HepG2 (cell line): Measurements from ENCODE around the gene KRABD2.

Experiments
- ATAC-seq: fragments of 200-7000 bp; cut with Tn5 transposase; 3 replicates; pipeline ENCODE4 v1.9.1; 2020; ENCODE audit warnings: mild to moderate bottlenecking, moderate library complexity
- BruUV-seq: library from RNA; stranded (reverse); fragments of 400-500 nt; replicated peaks from 2 replicates; lab custom pipeline; 2021; lab: Mats Ljungman, UMichigan
- CTCF ChIA-PET: fragments of 300-600 bp; formaldehyde crosslinking; extraction: SDS; loops from one replicate; lab custom pipeline; 2021; ENCODE audit warnings: low total read pairs, inconsistent platforms, low intra/inter-chr PET ratio; lab: Yijun Ruan, JAX
- POLR2A ChIA-PET: fragments of 350-600 bp; sonication (Branson Sonifier 250); formaldehyde crosslinking; loops from one replicate; lab custom pipeline; 2020; ENCODE audit warnings: antibody characterized with exemption, inconsistent platforms; lab: Yijun Ruan, JAX
- DNase-seq: peaks from one replicate; pipeline ENCODE4 v3.0.0-alpha.2; 2015; ENCODE audit warnings: low spot score
- FAIRE-seq: peaks from 3 replicates; lab custom pipeline; 2011; peaks lifted over from hg19 to GRCh38; lab: Jason Lieb, UNC
- H2AFZ ChIP-seq: one replicate; pipeline ENCODE4 v1.6.1; 2011; ENCODE audit warnings: low read length, inconsistent platforms
- H3K27ac ChIP-seq: fragments of 300-600 bp; 3 replicates; pipeline ENCODE4 v1.8.0; 2011; ENCODE audit warnings: mixed run types, mild to moderate bottlenecking, mixed read lengths, low read length, inconsistent platforms; ENCODE audit not compliant: insufficient read depth; ENCODE audit errors: extremely low read length
- H3K27me3 ChIP-seq, 2 experiments: fragments of 200-600 bp in 1 of 2; 2 replicates in 1 of 2; 3 replicates in 1 of 2; pipeline versions ENCODE4 v1.6.0 to v1.8.0; 2011; ENCODE audit warnings: low read length in 2 of 2, mild to moderate bottlenecking in 2 of 2, moderate library complexity in 2 of 2, inconsistent platforms in 1 of 2; ENCODE audit not compliant: insufficient read depth in 2 of 2, control insufficient read depth in 1 of 2
- H3K36me3 ChIP-seq, 2 experiments: fragments of 200-600 bp in 1 of 2; replicated peaks in 1 of 2; 2 replicates in 1 of 2; 3 replicates in 1 of 2; pipeline versions ENCODE4 v1.5.1 to v1.8.0; 2011; ENCODE audit warnings: low read length in 2 of 2, inconsistent platforms in 1 of 2; ENCODE audit not compliant: insufficient read depth in 2 of 2, control insufficient read depth in 1 of 2
- H3K4me1 ChIP-seq: 2 replicates; pipeline ENCODE4 v1.5.1; 2012; ENCODE audit warnings: low read length, inconsistent platforms; ENCODE audit not compliant: insufficient read depth
- H3K4me2 ChIP-seq: 2 replicates; pipeline ENCODE4 v1.6.0; 2011; ENCODE audit warnings: low read depth, low read length, inconsistent platforms
- H3K4me3 ChIP-seq, 3 experiments: fragments of 200-600 bp in 1 of 3; sonication (generic), shearing (Covaris generic) in 1 of 3; replicated peaks in 1 of 3; 2 replicates each; pipeline ENCODE4 v1.5.1; 2011 to 2016; ENCODE audit warnings: low read length in 3 of 3, inconsistent platforms in 2 of 3, low read depth in 2 of 3, mild to moderate bottlenecking in 2 of 3, control low read depth in 1 of 3, mixed read lengths in 1 of 3; ENCODE audit not compliant: insufficient read depth in 1 of 3
- H3K79me2 ChIP-seq: one replicate; pipeline ENCODE4 v1.6.1; 2011; ENCODE audit warnings: low read length, inconsistent platforms; ENCODE audit not compliant: insufficient read depth
- H3K9ac ChIP-seq: 2 replicates; pipeline ENCODE4 v1.6.0; 2011; ENCODE audit warnings: mild to moderate bottlenecking, low read depth, low read length, inconsistent platforms; ENCODE audit not compliant: insufficient read depth
- H3K9me3 ChIP-seq: 2 replicates; pipeline ENCODE4 v1.5.1; 2012; ENCODE audit warnings: mild to moderate bottlenecking, low read length
- H4K20me1 ChIP-seq: 2 replicates; pipeline ENCODE4 v1.6.0; 2011; ENCODE audit warnings: inconsistent platforms, mild to moderate bottlenecking, low read length, moderate library complexity; ENCODE audit not compliant: insufficient read depth
- CENPX ChIP-seq: sonication (generic); formaldehyde crosslinking; IDR thresholded peaks from 2 replicates; pipeline ENCODE4 v1.9.0; 2021; ENCODE audit warnings: mild to moderate bottlenecking, missing genetic modification reagents, moderate library complexity
- GZF1 ChIP-seq: sonication (generic); formaldehyde crosslinking; IDR thresholded peaks from 2 replicates; pipeline ENCODE4 v1.5.1; 2020; ENCODE audit warnings: mild to moderate bottlenecking, missing genetic modification reagents
- KAT7 ChIP-seq: IDR thresholded peaks from 2 replicates; pipeline ENCODE4 v1.6.1; 2018; ENCODE audit warnings: borderline replicate concordance, missing compliant biosample characterization
- NFE2 ChIP-seq: sonication (generic); formaldehyde crosslinking; IDR thresholded peaks from 2 replicates; pipeline ENCODE4 v1.4.0; 2020; ENCODE audit warnings: missing genetic modification reagents
- NKX3-1 ChIP-seq: sonication (generic); formaldehyde crosslinking; IDR thresholded peaks from 2 replicates; pipeline ENCODE4 v1.5.0; 2020; ENCODE audit warnings: missing genetic modification reagents
- NR2F2 ChIP-seq: IDR thresholded peaks from 2 replicates; pipeline ENCODE4 v1.6.1; 2012; ENCODE audit warnings: low read depth, inconsistent platforms, borderline replicate concordance
- PAX8 ChIP-seq: sonication (generic); formaldehyde crosslinking; IDR thresholded peaks from 2 replicates; pipeline ENCODE4 v1.8.0; 2022; ENCODE audit warnings: mild to moderate bottlenecking, missing genetic modification reagents, borderline replicate concordance
- SALL1 ChIP-seq: sonication (generic); formaldehyde crosslinking; IDR thresholded peaks from 2 replicates; pipeline ENCODE4 v1.8.0; 2022; ENCODE audit warnings: mild to moderate bottlenecking, missing genetic modification reagents
- SOX6 ChIP-seq, 2 experiments: fragments of 450-650 bp in 1 of 2; sonication (generic) in 1 of 2; formaldehyde crosslinking in 1 of 2; IDR thresholded peaks; 2 replicates each; pipeline versions ENCODE4 v1.4.0 to v1.6.1; 2017 to 2020; ENCODE audit warnings: antibody characterized with exemption in 1 of 2, mild to moderate bottlenecking in 1 of 2, missing genetic modification reagents in 1 of 2
- TBL1XR1 ChIP-seq: fragments of 150-350 bp; IDR thresholded peaks from 2 replicates; pipeline ENCODE4 v1.6.1; 2014; ENCODE audit warnings: borderline replicate concordance, low read length; ENCODE audit not compliant: partially characterized antibody
- ZFP62 ChIP-seq: sonication (generic); formaldehyde crosslinking; IDR thresholded peaks from 2 replicates; pipeline ENCODE4 v1.4.0; 2020; ENCODE audit warnings: missing genetic modification reagents
- ZFX ChIP-seq: sonication (generic); formaldehyde crosslinking; IDR thresholded peaks from 2 replicates; pipeline ENCODE4 v1.4.0; 2020; ENCODE audit warnings: mild to moderate bottlenecking, low read depth, missing genetic modification reagents, moderate library complexity
- ZNF10 ChIP-seq: sonication (generic); formaldehyde crosslinking; IDR thresholded peaks from 2 replicates; pipeline ENCODE4 v1.4.0; 2020; ENCODE audit warnings: mild to moderate bottlenecking, low read depth, missing genetic modification reagents, borderline replicate concordance
- ZNF776 ChIP-seq: sonication (generic); formaldehyde crosslinking; IDR thresholded peaks from 2 replicates; pipeline ENCODE4 v1.4.0; 2020; ENCODE audit warnings: mild to moderate bottlenecking, missing genetic modification reagents
- WGBS: methylation state at CpG from one replicate; pipeline ENCODE4 v1.1.6; 2017; ENCODE audit warnings: low lambda C conversion rate; 5-methylcytosine and 5-hydroxymethylcytosine counted together
- in situ Hi-C: cut with HindIII; loops from 2 replicates; pipeline ENCODE4 v1.10.0; 2017; ENCODE audit warnings: low pct_unique_long_range_greater_than_20kb; ENCODE audit not compliant: extremely low pct_ligation_motif_present
- intact Hi-C: fragments of 100-400 bp; cut with micrococcal nuclease; formaldehyde crosslinking; loops from one replicate; pipeline ENCODE4 v1.10.0; 2022; ENCODE audit not compliant: unreplicated experiment
- TF ChIP-seq, protein P1 (sequence below): sonication (generic); formaldehyde crosslinking; IDR thresholded peaks from 2 replicates; pipeline ENCODE4 v1.5.0; 2020; ENCODE audit warnings: missing genetic modification reagents
- TF ChIP-seq, protein P2 (sequence below): sonication (generic); formaldehyde crosslinking; conservative IDR thresholded peaks from 2 replicates; pipeline ENCODE4 v1.8.0; 2022; ENCODE audit warnings: low read depth, missing genetic modification reagents
- TF ChIP-seq, protein P3 (sequence below): IDR thresholded peaks from 2 replicates; pipeline ENCODE4 v1.6.1; 2016; ENCODE audit warnings: low read depth
- TF ChIP-seq, protein P4 (sequence below): sonication (generic); formaldehyde crosslinking; IDR thresholded peaks from 2 replicates; pipeline ENCODE4 v1.8.0; 2022; ENCODE audit warnings: mild to moderate bottlenecking, missing genetic modification reagents
- TF ChIP-seq, protein P5 (sequence below): sonication (generic); formaldehyde crosslinking; IDR thresholded peaks from 2 replicates; pipeline ENCODE4 v1.8.0; 2023; ENCODE audit warnings: mild to moderate bottlenecking, missing genetic modification reagents

The KRABD2 gene

DNA sequence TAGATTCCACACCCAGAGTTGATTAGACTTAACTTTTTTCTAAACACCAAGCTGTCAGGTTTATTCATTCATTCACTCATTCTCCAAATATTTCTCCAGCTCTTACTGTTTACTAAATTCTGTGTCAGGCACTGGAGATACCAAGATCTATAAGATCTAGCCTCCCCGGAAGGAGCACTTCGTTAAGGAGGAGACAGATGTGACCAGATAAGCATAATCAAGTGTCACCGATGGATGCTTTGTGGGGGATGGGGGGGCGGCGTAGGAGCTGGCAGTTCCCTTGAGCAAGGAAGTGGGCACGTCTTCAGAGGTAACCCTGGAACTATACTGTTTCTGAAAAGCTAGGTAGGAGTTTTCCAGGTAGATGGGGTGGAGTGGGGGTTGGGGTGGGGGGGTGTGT lies 10.3 kb upstream of the KRABD2 start:
- Histone ChIP-seq H3K4me3 (no peak overlapping the region), H3K4me1 (peaks cover 23% of the 10 kb centered on the region), H3K36me3 (no peaks in the 10 kb centered on the region), H3K79me2 (peaks cover 11% of the 10 kb centered on the region), H3K27me3 (peaks cover 0 to 8% of the 10 kb centered on the region in 2 experiments; a peak in 1 of 5 replicates), H2AFZ (no peak overlapping the region), H3K27ac (no peak overlapping the region), H3K9ac (no peak overlapping the region), H4K20me1 (peaks cover 6% of the 10 kb centered on the region; the same call in 1 of the 2 replicates), H3K9me3 (no peaks in the 10 kb centered on the region), H3K4me2 (no peak overlapping the region)
- TF ChIP-seq, protein P1, sequence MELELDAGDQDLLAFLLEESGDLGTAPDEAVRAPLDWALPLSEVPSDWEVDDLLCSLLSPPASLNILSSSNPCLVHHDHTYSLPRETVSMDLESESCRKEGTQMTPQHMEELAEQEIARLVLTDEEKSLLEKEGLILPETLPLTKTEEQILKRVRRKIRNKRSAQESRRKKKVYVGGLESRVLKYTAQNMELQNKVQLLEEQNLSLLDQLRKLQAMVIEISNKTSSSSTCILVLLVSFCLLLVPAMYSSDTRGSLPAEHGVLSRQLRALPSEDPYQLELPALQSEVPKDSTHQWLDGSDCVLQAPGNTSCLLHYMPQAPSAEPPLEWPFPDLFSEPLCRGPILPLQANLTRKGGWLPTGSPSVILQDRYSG (CRISPR knock-in tag), result no peak
- TF ChIP-seq PAX8 (CRISPR knock-in tag), result no peak
- no peak for TF ChIP-seq NKX3-1 (CRISPR knock-in tag)
- TF ChIP-seq, protein P2, sequence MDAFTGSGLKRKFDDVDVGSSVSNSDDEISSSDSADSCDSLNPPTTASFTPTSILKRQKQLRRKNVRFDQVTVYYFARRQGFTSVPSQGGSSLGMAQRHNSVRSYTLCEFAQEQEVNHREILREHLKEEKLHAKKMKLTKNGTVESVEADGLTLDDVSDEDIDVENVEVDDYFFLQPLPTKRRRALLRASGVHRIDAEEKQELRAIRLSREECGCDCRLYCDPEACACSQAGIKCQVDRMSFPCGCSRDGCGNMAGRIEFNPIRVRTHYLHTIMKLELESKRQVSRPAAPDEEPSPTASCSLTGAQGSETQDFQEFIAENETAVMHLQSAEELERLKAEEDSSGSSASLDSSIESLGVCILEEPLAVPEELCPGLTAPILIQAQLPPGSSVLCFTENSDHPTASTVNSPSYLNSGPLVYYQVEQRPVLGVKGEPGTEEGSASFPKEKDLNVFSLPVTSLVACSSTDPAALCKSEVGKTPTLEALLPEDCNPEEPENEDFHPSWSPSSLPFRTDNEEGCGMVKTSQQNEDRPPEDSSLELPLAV (CRISPR knock-in tag), result no peak
- TF ChIP-seq, protein P3, sequence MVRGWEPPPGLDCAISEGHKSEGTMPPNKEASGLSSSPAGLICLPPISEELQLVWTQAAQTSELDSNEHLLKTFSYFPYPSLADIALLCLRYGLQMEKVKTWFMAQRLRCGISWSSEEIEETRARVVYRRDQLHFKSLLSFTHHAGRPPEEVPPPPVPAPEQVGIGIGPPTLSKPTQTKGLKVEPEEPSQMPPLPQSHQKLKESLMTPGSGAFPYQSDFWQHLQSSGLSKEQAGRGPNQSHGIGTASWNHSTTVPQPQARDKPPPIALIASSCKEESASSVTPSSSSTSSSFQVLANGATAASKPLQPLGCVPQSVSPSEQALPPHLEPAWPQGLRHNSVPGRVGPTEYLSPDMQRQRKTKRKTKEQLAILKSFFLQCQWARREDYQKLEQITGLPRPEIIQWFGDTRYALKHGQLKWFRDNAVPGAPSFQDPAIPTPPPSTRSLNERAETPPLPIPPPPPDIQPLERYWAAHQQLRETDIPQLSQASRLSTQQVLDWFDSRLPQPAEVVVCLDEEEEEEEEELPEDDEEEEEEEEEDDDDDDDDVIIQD (CRISPR knock-in tag), result no peak
- TF ChIP-seq ZNF10 (CRISPR knock-in tag), result no peak
- TF ChIP-seq NFE2 (CRISPR knock-in tag), result no peak
- TF ChIP-seq ZFX (CRISPR knock-in tag), result no peak
- no peak for TF ChIP-seq ZFP62
- no peak for TF ChIP-seq TBL1XR1
- TF ChIP-seq SALL1, result no peak
- TF ChIP-seq CENPX (CRISPR knock-in tag), result no peak
- no peak for TF ChIP-seq ZNF776 (CRISPR knock-in tag)
- no peak for TF ChIP-seq SOX6 (IDR thresholded peaks at IDR 0.05)
- TF ChIP-seq SOX6 (CRISPR knock-in tag; IDR thresholded peaks at IDR 0.05), result no peak
- TF ChIP-seq NR2F2, result no peak
- TF ChIP-seq KAT7 (CRISPR knock-in tag), result no peak
- TF ChIP-seq, protein P4, sequence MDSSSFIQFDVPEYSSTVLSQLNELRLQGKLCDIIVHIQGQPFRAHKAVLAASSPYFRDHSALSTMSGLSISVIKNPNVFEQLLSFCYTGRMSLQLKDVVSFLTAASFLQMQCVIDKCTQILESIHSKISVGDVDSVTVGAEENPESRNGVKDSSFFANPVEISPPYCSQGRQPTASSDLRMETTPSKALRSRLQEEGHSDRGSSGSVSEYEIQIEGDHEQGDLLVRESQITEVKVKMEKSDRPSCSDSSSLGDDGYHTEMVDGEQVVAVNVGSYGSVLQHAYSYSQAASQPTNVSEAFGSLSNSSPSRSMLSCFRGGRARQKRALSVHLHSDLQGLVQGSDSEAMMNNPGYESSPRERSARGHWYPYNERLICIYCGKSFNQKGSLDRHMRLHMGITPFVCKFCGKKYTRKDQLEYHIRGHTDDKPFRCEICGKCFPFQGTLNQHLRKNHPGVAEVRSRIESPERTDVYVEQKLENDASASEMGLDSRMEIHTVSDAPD (CRISPR knock-in tag), result no peak
- TF ChIP-seq, protein P5, sequence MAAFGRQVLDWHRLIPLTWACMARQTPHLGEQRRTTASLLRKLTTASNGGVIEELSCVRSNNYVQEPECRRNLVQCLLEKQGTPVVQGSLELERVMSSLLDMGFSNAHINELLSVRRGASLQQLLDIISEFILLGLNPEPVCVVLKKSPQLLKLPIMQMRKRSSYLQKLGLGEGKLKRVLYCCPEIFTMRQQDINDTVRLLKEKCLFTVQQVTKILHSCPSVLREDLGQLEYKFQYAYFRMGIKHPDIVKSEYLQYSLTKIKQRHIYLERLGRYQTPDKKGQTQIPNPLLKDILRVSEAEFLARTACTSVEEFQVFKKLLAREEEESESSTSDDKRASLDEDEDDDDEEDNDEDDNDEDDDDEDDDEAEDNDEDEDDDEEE (CRISPR knock-in tag), result no peak
- no peak for TF ChIP-seq GZF1 (CRISPR knock-in tag)
- intact Hi-C loops, result loop anchor here (10.0 kb wide), 1 partner anchor 48 kb away; the partner anchor contains the start of gene NDEL1
- FAIRE-seq (no peak), DNase-seq (no peak), ATAC-seq (no peak)
- CTCF ChIA-PET, result no interaction called here
- no TSS peak for BruUV-seq
- POLR2A ChIA-PET, result no interaction called here
- in situ Hi-C loops, result no loop called here
- WGBS, result 67% methylated on average over 6 of the region's 6 CpGs
